Measurements from ENCODE around the gene MAGEB2.

MAGEB2 gene

GRCh38 chrX:30253257-30253656, 37.9 kb downstream of the MAGEB2 start:
- no peak for TF ChIP-seq ZC3H10 (CRISPR knock-in tag; IDR thresholded peaks at IDR 0.05)
- TF ChIP-seq ZNF70 (CRISPR knock-in tag; IDR thresholded peaks at IDR 0.05) = no peak
- TF ChIP-seq GLIS3 (CRISPR knock-in tag; IDR thresholded peaks at IDR 0.05) = no peak
- TF ChIP-seq POU6F1 (CRISPR knock-in tag; IDR thresholded peaks at IDR 0.05; ENCODE audit: borderline replicate concordance, low read depth) = no peak
- TF ChIP-seq, protein P1, sequence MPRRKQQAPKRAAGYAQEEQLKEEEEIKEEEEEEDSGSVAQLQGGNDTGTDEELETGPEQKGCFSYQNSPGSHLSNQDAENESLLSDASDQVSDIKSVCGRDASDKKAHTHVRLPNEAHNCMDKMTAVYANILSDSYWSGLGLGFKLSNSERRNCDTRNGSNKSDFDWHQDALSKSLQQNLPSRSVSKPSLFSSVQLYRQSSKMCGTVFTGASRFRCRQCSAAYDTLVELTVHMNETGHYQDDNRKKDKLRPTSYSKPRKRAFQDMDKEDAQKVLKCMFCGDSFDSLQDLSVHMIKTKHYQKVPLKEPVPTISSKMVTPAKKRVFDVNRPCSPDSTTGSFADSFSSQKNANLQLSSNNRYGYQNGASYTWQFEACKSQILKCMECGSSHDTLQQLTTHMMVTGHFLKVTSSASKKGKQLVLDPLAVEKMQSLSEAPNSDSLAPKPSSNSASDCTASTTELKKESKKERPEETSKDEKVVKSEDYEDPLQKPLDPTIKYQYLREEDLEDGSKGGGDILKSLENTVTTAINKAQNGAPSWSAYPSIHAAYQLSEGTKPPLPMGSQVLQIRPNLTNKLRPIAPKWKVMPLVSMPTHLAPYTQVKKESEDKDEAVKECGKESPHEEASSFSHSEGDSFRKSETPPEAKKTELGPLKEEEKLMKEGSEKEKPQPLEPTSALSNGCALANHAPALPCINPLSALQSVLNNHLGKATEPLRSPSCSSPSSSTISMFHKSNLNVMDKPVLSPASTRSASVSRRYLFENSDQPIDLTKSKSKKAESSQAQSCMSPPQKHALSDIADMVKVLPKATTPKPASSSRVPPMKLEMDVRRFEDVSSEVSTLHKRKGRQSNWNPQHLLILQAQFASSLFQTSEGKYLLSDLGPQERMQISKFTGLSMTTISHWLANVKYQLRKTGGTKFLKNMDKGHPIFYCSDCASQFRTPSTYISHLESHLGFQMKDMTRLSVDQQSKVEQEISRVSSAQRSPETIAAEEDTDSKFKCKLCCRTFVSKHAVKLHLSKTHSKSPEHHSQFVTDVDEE (CRISPR knock-in tag; IDR thresholded peaks at IDR 0.05) = no peak
- TF ChIP-seq ZNF565 (CRISPR knock-in tag; conservative IDR thresholded peaks at IDR 0.05; ENCODE audit: low read depth) = no peak
- no peak for TF ChIP-seq ARNTL (CRISPR knock-in tag; IDR thresholded peaks at IDR 0.05; ENCODE audit: borderline replicate concordance, low read depth)
- no peak for TF ChIP-seq ESRRG (CRISPR knock-in tag; IDR thresholded peaks at IDR 0.05)
- no peak for TF ChIP-seq BACH2 (CRISPR knock-in tag; IDR thresholded peaks at IDR 0.05; ENCODE audit: borderline replicate concordance)
- no peak for TF ChIP-seq PATZ1 (CRISPR knock-in tag; IDR thresholded peaks at IDR 0.05; ENCODE audit: borderline replicate concordance)
- no peak for TF ChIP-seq SNAI2 (CRISPR knock-in tag; IDR thresholded peaks at IDR 0.05)
- TF ChIP-seq OSR1 (CRISPR knock-in tag; IDR thresholded peaks at IDR 0.05) = no peak
- TF ChIP-seq PPARA (CRISPR knock-in tag; IDR thresholded peaks at IDR 0.05; ENCODE audit: borderline replicate concordance) = no peak
- TF ChIP-seq, protein P2, sequence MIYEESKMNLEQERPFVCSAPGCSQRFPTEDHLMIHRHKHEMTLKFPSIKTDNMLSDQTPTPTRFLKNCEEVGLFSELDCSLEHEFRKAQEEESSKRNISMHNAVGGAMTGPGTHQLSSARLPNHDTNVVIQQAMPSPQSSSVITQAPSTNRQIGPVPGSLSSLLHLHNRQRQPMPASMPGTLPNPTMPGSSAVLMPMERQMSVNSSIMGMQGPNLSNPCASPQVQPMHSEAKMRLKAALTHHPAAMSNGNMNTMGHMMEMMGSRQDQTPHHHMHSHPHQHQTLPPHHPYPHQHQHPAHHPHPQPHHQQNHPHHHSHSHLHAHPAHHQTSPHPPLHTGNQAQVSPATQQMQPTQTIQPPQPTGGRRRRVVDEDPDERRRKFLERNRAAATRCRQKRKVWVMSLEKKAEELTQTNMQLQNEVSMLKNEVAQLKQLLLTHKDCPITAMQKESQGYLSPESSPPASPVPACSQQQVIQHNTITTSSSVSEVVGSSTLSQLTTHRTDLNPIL (CRISPR knock-in tag; IDR thresholded peaks at IDR 0.05; ENCODE audit: low read depth) = no peak
- no peak for TF ChIP-seq ISL1 (CRISPR knock-in tag; IDR thresholded peaks at IDR 0.05)
- no peak for TF ChIP-seq ZNF8 (CRISPR knock-in tag; IDR thresholded peaks at IDR 0.05)
- TF ChIP-seq ZFP30 (CRISPR knock-in tag; IDR thresholded peaks at IDR 0.05) = no peak
- no peak for TF ChIP-seq TCF4 (CRISPR knock-in tag; IDR thresholded peaks at IDR 0.05; ENCODE audit: borderline replicate concordance)
- ATAC-seq = no peak

GRCh38 chrX:30259927-30260326, 44.6 kb downstream of the MAGEB2 start:
- ATAC-seq = no peak
- TF ChIP-seq ISL1 (CRISPR knock-in tag; IDR thresholded peaks at IDR 0.05) (no peak), POU6F1 (CRISPR knock-in tag; IDR thresholded peaks at IDR 0.05; ENCODE audit: borderline replicate concordance, low read depth) (no peak), ZC3H10 (CRISPR knock-in tag; IDR thresholded peaks at IDR 0.05) (no peak), TOX (CRISPR knock-in tag; IDR thresholded peaks at IDR 0.05; ENCODE audit: borderline replicate concordance) (no peak), PPARA (CRISPR knock-in tag; IDR thresholded peaks at IDR 0.05; ENCODE audit: borderline replicate concordance) (no peak), ZNF70 (CRISPR knock-in tag; IDR thresholded peaks at IDR 0.05) (no peak), ARNTL (CRISPR knock-in tag; IDR thresholded peaks at IDR 0.05; ENCODE audit: borderline replicate concordance, low read depth) (no peak)
- TF ChIP-seq, protein P2 (CRISPR knock-in tag; IDR thresholded peaks at IDR 0.05; ENCODE audit: low read depth) = no peak

GRCh38 chrX:30261012-30261411, 45.6 kb downstream of the MAGEB2 start:
- ATAC-seq = no peak
- TF ChIP-seq PATZ1 (CRISPR knock-in tag; IDR thresholded peaks at IDR 0.05; ENCODE audit: borderline replicate concordance) (no peak), CSDC2 (CRISPR knock-in tag; IDR thresholded peaks at IDR 0.05) (no peak), POU6F1 (CRISPR knock-in tag; IDR thresholded peaks at IDR 0.05; ENCODE audit: borderline replicate concordance, low read depth) (no peak), OSR1 (CRISPR knock-in tag; IDR thresholded peaks at IDR 0.05) (no peak), ZNF8 (CRISPR knock-in tag; IDR thresholded peaks at IDR 0.05) (no peak), GLIS3 (CRISPR knock-in tag; IDR thresholded peaks at IDR 0.05) (no peak), ISL1 (CRISPR knock-in tag; IDR thresholded peaks at IDR 0.05) (no peak), TCF4 (CRISPR knock-in tag; IDR thresholded peaks at IDR 0.05; ENCODE audit: borderline replicate concordance) (no peak), TOX (CRISPR knock-in tag; IDR thresholded peaks at IDR 0.05; ENCODE audit: borderline replicate concordance) (no peak), RARB (CRISPR knock-in tag; IDR thresholded peaks at IDR 0.05) (no peak), ZNF565 (CRISPR knock-in tag; conservative IDR thresholded peaks at IDR 0.05; ENCODE audit: low read depth) (no peak)

All from SK-N-SH treated with all-trans-retinoic acid at 6 μM for 48 hours (cell line).